GM12892 (cell line): ENCODE data around the gene SELENOT.

Experiments
- POLR2A ChIP-seq: IDR thresholded peaks from 2 replicates; pipeline ENCODE4 v1.6.1; 2011; ENCODE audit warnings: low read depth, low read length, control low read depth
- POLR2AphosphoS5 ChIP-seq: IDR thresholded peaks from 2 replicates; pipeline ENCODE4 v1.6.1; 2011; ENCODE audit warnings: low read depth, low read length, control low read depth

DNA sequence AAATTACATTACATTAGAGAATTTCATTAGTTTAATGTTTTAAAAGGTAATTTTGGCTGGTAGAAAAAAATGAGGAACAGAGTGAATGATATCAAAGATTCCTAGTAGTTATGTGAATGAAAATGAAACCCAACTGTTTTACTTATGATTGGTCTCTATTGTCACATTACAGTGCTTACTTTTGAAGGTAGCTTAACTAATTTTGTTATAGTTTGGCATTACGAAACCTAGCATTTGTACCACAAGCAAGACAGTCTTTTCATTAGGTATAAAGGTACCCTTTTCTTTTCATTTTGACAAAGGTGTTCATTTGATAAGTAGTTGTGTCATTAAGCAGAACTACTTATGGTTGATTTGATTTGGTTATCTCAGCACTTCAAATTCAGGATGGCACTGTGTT lies 6.9 kb downstream of the SELENOT start:
- TF ChIP-seq POLR2A (no peak), POLR2AphosphoS5 (no peak)
